Activated naive CD8-positive, alpha-beta T cell treated with anti-CD3 and anti-CD28 coated beads, Interleukin-2, amount 50 U/mL, for 24 hours (primary cell): ENCODE measurements around the gene GOSR1.
"Not testable (repeated sequence)": the region's sequence is repeated elsewhere in the genome, so short reads cannot be mapped to it uniquely, and the experiment has no call there.

Experiments
- ATAC-seq: fragments of 150-1000 bp; cut with Tn5 transposase; one replicate; pipeline ENCODE4 v1.10.0; 2021
- DNase-seq: peaks from one replicate; pipeline ENCODE4 v3.0.0; 2021
- H3K27ac Mint-ChIP-seq: one replicate; pipeline ENCODE4 v1.8.0; 2021; ENCODE audit warnings: mild to moderate bottlenecking, mixed read lengths
- H3K27me3 Mint-ChIP-seq: one replicate; pipeline ENCODE4 v1.8.0; 2021; ENCODE audit warnings: mixed read lengths
- H3K36me3 Mint-ChIP-seq: one replicate; pipeline ENCODE4 v1.8.0; 2021; ENCODE audit warnings: low read depth, mixed read lengths
- H3K4me1 Mint-ChIP-seq: one replicate; pipeline ENCODE4 v1.8.0; 2021; ENCODE audit warnings: mixed read lengths
- H3K4me3 Mint-ChIP-seq: one replicate; pipeline ENCODE4 v1.8.0; 2021; ENCODE audit warnings: mild to moderate bottlenecking, moderate library complexity, mixed read lengths
- H3K9me3 Mint-ChIP-seq: one replicate; pipeline ENCODE4 v1.8.0; 2021; ENCODE audit warnings: mixed read lengths

The GOSR1 gene

GRCh38 chr17:30569531-30570175 lies 92.4 kb downstream of the GOSR1 start:
- H3K9me3 Mint-ChIP-seq, H3K36me3 Mint-ChIP-seq, H3K27me3 Mint-ChIP-seq, H3K4me1 Mint-ChIP-seq, ATAC-seq, DNase-seq, H3K27ac Mint-ChIP-seq, H3K4me3 Mint-ChIP-seq: not testable (repeated sequence)

GRCh38 chr17:30570191-30570590 lies 93.0 kb downstream of the GOSR1 start:
- DNase-seq (no peak), ATAC-seq (no peak)
- Mint-ChIP-seq H3K4me3 (no peak overlapping the region), H3K27me3 (peaks cover 3% of the 10 kb centered on the region), H3K9me3 (no peaks in the 10 kb centered on the region), H3K4me1 (no peaks in the 10 kb centered on the region), H3K27ac (no peak overlapping the region), H3K36me3 (no peaks in the 10 kb centered on the region)

- no peak for ATAC-seq
These were observed 93.5 kb downstream of the GOSR1 start for GRCh38 chr17:30570596-30571265.

GRCh38 chr17:30571404-30571803 lies 94.2 kb downstream of the GOSR1 start:
- not testable (repeated sequence) for H3K4me1 Mint-ChIP-seq, H3K27ac Mint-ChIP-seq, DNase-seq, H3K27me3 Mint-ChIP-seq, H3K9me3 Mint-ChIP-seq, H3K4me3 Mint-ChIP-seq, H3K36me3 Mint-ChIP-seq, ATAC-seq

More at GRCh38 chr17:30570596-30571265, 93.5 kb downstream of the GOSR1 start:
- no peaks in the 10 kb centered on the region for H3K4me1 Mint-ChIP-seq
- DNase-seq, result no peak
- H3K9me3 Mint-ChIP-seq, result no peaks in the 10 kb centered on the region
- H3K27me3 Mint-ChIP-seq, result peaks cover 3% of the 10 kb centered on the region
- H3K4me3 Mint-ChIP-seq, result no peak overlapping the region
- no peaks in the 10 kb centered on the region for H3K36me3 Mint-ChIP-seq
- H3K27ac Mint-ChIP-seq, result no peak overlapping the region

GRCh38 chr17:30571921-30572320 lies 94.7 kb downstream of the GOSR1 start:
- Mint-ChIP-seq H3K27ac (no peak overlapping the region), H3K4me3 (no peak overlapping the region)

GRCh38 chr17:30572651-30573554 lies 95.7 kb downstream of the GOSR1 start:
- DNase-seq, H3K9me3 Mint-ChIP-seq, H3K4me1 Mint-ChIP-seq, H3K27ac Mint-ChIP-seq, ATAC-seq, H3K36me3 Mint-ChIP-seq, H3K4me3 Mint-ChIP-seq, H3K27me3 Mint-ChIP-seq: not testable (repeated sequence)

More at GRCh38 chr17:30571921-30572320, 94.7 kb downstream of the GOSR1 start:
- no peaks in the 10 kb centered on the region for H3K36me3 Mint-ChIP-seq
- H3K27me3 Mint-ChIP-seq, result peaks cover 3% of the 10 kb centered on the region
- ATAC-seq, result no peak
- no peaks in the 10 kb centered on the region for H3K9me3 Mint-ChIP-seq
- no peak for DNase-seq
- no peaks in the 10 kb centered on the region for H3K4me1 Mint-ChIP-seq

- DNase-seq (no peak), ATAC-seq (no peak)
- H3K9me3 Mint-ChIP-seq, result no peaks in the 10 kb centered on the region
- H3K4me3 Mint-ChIP-seq, result no peak overlapping the region
- H3K36me3 Mint-ChIP-seq, result no peaks in the 10 kb centered on the region
- H3K4me1 Mint-ChIP-seq, result no peaks in the 10 kb centered on the region
- peaks cover 5% of the 10 kb centered on the region for H3K27me3 Mint-ChIP-seq
- H3K27ac Mint-ChIP-seq, result no peak overlapping the region
These were observed 96.5 kb downstream of the GOSR1 start for GRCh38 chr17:30573603-30574175.

GRCh38 chr17:30574309-30574708 lies 97.1 kb downstream of the GOSR1 start:
- not testable (repeated sequence) for H3K4me1 Mint-ChIP-seq, H3K27me3 Mint-ChIP-seq, DNase-seq

GRCh38 chr17:30574806-30575205 lies 97.6 kb downstream of the GOSR1 start:
- H3K9me3 Mint-ChIP-seq, H3K27me3 Mint-ChIP-seq, DNase-seq, ATAC-seq, H3K4me3 Mint-ChIP-seq, H3K4me1 Mint-ChIP-seq, H3K27ac Mint-ChIP-seq, H3K36me3 Mint-ChIP-seq: not testable (repeated sequence)

More at GRCh38 chr17:30574309-30574708, 97.1 kb downstream of the GOSR1 start:
- ATAC-seq, H3K4me3 Mint-ChIP-seq, H3K9me3 Mint-ChIP-seq, H3K36me3 Mint-ChIP-seq, H3K27ac Mint-ChIP-seq: not testable (repeated sequence)

- H3K4me3 Mint-ChIP-seq, H3K4me1 Mint-ChIP-seq, H3K36me3 Mint-ChIP-seq, ATAC-seq, DNase-seq, H3K9me3 Mint-ChIP-seq, H3K27ac Mint-ChIP-seq, H3K27me3 Mint-ChIP-seq: not testable (repeated sequence)
These were observed 98.6 kb downstream of the GOSR1 start for GRCh38 chr17:30575648-30576325.

GRCh38 chr17:30576326-30576861 lies 99.2 kb downstream of the GOSR1 start:
- H3K27me3 Mint-ChIP-seq, result peaks cover 4% of the 10 kb centered on the region
- ATAC-seq (no peak), DNase-seq (no peak)
- no peaks in the 10 kb centered on the region for H3K36me3 Mint-ChIP-seq
- H3K4me3 Mint-ChIP-seq, result no peak overlapping the region
- H3K9me3 Mint-ChIP-seq, result no peaks in the 10 kb centered on the region
- H3K27ac Mint-ChIP-seq, result no peak overlapping the region
- H3K4me1 Mint-ChIP-seq, result no peaks in the 10 kb centered on the region
